ENCODE measurements around the gene MSANTD4. TPM values are rescaled to one million over a fixed set of nuclear protein-coding genes. Genes with fewer than 3 reads are reported as not detected.

Gene MSANTD4
- polyA plus RNA-seq, 3 donors: 1.8 to 2.5 (median 2.1) TPM

DNA sequence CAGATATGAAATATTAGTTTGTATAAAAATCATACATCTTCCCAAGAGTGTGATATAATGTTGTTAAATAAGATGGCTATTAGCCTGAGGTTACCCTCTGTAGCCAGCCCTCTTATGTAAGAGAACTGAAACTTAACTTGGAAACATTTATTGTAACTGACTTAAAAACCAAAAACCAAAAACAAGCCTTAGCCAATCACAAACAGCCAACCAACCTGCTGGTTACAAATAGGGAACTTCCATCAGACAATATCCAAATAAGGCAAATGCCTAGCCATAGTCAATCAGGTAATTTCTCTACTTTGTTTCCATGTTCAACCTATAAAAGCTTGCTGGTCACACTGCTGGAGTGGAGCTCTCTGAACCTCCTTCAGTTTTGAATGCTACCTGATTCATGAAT lies 41.0 kb upstream of the MSANTD4 start:
- H3K4me3 Mint-ChIP-seq: no peak overlapping the region
- peaks cover 0 to 3% (median 0%) of the 10 kb centered on the region in 3 donors for H3K27me3 Mint-ChIP-seq (ENCODE audit: low read depth in 3 of 3)
- no peaks in the 10 kb centered on the region for H3K36me3 ChIP-seq (replicated peaks in 1 of 2; ENCODE audit: control insufficient read depth in 1 of 2, insufficient read depth in 2 of 2, low read length in 2 of 2)
- no peaks in the 10 kb centered on the region for H3K4me1 ChIP-seq (ENCODE audit: control insufficient read depth in 1 of 2, insufficient read depth in 2 of 2, low read length in 2 of 2)
- no peak overlapping the region for H3K4me3 ChIP-seq (replicated peaks in 1 of 3; ENCODE audit: low read depth in 2 of 3, low read length in 3 of 3)
- peaks cover 3 to 13% (median 8%) of the 10 kb centered on the region in 7 donors for H3K9me3 Mint-ChIP-seq
- H3K9ac ChIP-seq (ENCODE audit: insufficient read depth, low read length, poor library complexity, severe bottlenecking): no peak overlapping the region
- H4K20me1 ChIP-seq (ENCODE audit: insufficient read depth, low read length): no peaks in the 10 kb centered on the region
- H3K79me2 ChIP-seq (ENCODE audit: insufficient read depth, low read length): no peaks in the 10 kb centered on the region
- intact Hi-C loops (cut with micrococcal nuclease): no loop called here
- H3K27ac ChIP-seq (ENCODE audit: low read depth in 1 of 2, low read length in 2 of 2): no peak overlapping the region
- peaks cover 10 to 12% of the 10 kb centered on the region in 2 donors for H3K36me3 Mint-ChIP-seq
- no peak for DNase-seq
- no peak overlapping the region for H3K27ac Mint-ChIP-seq
- TF ChIP-seq, protein P1, sequence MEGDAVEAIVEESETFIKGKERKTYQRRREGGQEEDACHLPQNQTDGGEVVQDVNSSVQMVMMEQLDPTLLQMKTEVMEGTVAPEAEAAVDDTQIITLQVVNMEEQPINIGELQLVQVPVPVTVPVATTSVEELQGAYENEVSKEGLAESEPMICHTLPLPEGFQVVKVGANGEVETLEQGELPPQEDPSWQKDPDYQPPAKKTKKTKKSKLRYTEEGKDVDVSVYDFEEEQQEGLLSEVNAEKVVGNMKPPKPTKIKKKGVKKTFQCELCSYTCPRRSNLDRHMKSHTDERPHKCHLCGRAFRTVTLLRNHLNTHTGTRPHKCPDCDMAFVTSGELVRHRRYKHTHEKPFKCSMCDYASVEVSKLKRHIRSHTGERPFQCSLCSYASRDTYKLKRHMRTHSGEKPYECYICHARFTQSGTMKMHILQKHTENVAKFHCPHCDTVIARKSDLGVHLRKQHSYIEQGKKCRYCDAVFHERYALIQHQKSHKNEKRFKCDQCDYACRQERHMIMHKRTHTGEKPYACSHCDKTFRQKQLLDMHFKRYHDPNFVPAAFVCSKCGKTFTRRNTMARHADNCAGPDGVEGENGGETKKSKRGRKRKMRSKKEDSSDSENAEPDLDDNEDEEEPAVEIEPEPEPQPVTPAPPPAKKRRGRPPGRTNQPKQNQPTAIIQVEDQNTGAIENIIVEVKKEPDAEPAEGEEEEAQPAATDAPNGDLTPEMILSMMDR (IDR thresholded peaks at IDR 0.05): no peak
- H2AFZ ChIP-seq (ENCODE audit: insufficient read depth, low read depth, low read length, poor library complexity, severe bottlenecking): no peak overlapping the region
- no peaks in the 10 kb centered on the region for H3K27me3 ChIP-seq (ENCODE audit: control insufficient read depth in 2 of 2, insufficient read depth in 2 of 2, low read length in 2 of 2)
- peaks cover 0 to 2% of the 10 kb centered on the region in 2 donors for H3K9me3 ChIP-seq (replicated peaks in 1 of 2; ENCODE audit: control insufficient read depth in 1 of 2, insufficient read depth in 1 of 2, low read length in 2 of 2)
- H3K4me1 Mint-ChIP-seq: no peaks in the 10 kb centered on the region
- H3K4me2 ChIP-seq (replicated peaks; ENCODE audit: extremely low read depth, low read length, poor library complexity, severe bottlenecking): no peak overlapping the region

DNA sequence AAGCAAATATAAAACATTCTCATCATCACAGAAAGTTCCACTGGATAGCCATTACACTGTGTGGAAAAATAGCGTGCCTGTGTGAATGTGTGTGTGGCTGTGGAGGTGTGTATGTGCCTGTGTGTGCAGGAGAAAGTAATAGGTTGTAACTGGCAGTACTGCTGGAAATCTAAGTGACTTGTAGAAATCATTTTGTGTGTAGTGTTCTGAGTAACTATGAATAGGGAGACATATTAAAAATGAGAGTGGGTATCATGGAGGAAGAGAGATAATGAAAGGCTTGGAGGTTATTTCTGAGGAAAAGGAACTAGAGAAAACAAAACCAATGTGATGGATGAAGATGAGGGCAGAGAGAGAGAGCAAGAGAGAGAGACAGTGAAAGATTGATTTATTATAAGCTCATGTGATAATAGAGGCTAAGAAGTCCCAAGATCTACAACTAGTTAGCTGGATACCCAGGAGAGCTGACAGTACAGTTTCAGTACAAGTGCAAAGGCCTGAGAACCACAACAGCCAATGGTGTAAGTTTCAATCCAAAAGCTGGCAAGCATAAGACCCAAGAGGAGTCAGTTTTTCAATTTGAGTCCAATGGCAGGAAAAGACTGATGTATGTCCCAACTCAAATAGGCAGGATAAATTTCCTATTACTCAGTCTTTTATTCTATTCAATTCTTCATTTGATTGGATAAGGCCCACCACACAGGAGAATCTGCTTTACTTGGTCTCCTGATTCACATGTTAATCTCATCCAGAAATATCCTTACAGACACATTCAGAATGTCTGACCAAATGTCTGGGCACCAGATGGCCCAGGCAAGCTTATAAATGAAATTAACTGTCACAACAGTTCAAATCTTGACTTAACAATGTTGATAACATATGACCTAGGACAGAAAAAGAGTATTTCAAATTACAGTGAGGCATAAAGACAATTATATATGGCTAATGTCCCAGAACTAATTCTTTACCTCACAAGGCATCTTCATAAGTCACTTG lies 40.2 kb upstream of the MSANTD4 start:
- Mint-ChIP-seq H3K4me1 (no peaks in the 10 kb centered on the region), H3K27ac (no peak overlapping the region), H3K4me3 (no peak overlapping the region), H3K27me3 (ENCODE audit: low read depth in 3 of 3) (peaks cover 0 to 1% (median 0%) of the 10 kb centered on the region in 3 donors), H3K9me3 (peaks cover 4 to 12% (median 8%) of the 10 kb centered on the region in 7 donors), H3K36me3 (peaks cover 14 to 15% of the 10 kb centered on the region in 2 donors)
- intact Hi-C loops (cut with micrococcal nuclease): no loop called here
- Histone ChIP-seq H3K9me3 (replicated peaks in 1 of 2; ENCODE audit: control insufficient read depth in 1 of 2, insufficient read depth in 1 of 2, low read length in 2 of 2) (peaks cover 0 to 2% of the 10 kb centered on the region in 2 donors), H3K36me3 (replicated peaks in 1 of 2; ENCODE audit: control insufficient read depth in 1 of 2, insufficient read depth in 2 of 2, low read length in 2 of 2) (no peaks in the 10 kb centered on the region), H3K27me3 (ENCODE audit: control insufficient read depth in 2 of 2, insufficient read depth in 2 of 2, low read length in 2 of 2) (no peaks in the 10 kb centered on the region), H3K79me2 (ENCODE audit: insufficient read depth, low read length) (no peaks in the 10 kb centered on the region), H3K4me1 (ENCODE audit: control insufficient read depth in 1 of 2, insufficient read depth in 2 of 2, low read length in 2 of 2) (no peaks in the 10 kb centered on the region), H3K27ac (ENCODE audit: low read depth in 1 of 2, low read length in 2 of 2) (no peak overlapping the region), H3K4me3 (replicated peaks in 1 of 3; ENCODE audit: low read depth in 2 of 3, low read length in 3 of 3) (no peak overlapping the region), H4K20me1 (ENCODE audit: insufficient read depth, low read length) (no peaks in the 10 kb centered on the region), H3K9ac (ENCODE audit: insufficient read depth, low read length, poor library complexity, severe bottlenecking) (no peak overlapping the region), H2AFZ (ENCODE audit: insufficient read depth, low read depth, low read length, poor library complexity, severe bottlenecking) (no peak overlapping the region), H3K4me2 (replicated peaks; ENCODE audit: extremely low read depth, low read length, poor library complexity, severe bottlenecking) (no peak overlapping the region)
- DNase-seq: no peak
- WGBS (ENCODE audit: insufficient coverage): 100% methylated on average over 1 of the region's 1 CpG
- TF ChIP-seq, protein P1 (IDR thresholded peaks at IDR 0.05): no peak
